Hematopoietic multipotent progenitor cell treated with erythropoietin and hydrocortisone succinate and interleukin-3 and kit ligand, for 4 days (in vitro differentiated cells): Measurements from ENCODE around the gene CASP12.
A peak's percentile ranks its signal among the peaks of the same experiment; 100 is the strongest.

Experiments used
- DNase-seq: peaks from one replicate; pipeline ENCODE4 v3.0.0-alpha.2; 2015

Gene CASP12

GRCh38 chr11:104883342-104883741 lies 14.9 kb downstream of the CASP12 start:
- no peak for DNase-seq

DNA sequence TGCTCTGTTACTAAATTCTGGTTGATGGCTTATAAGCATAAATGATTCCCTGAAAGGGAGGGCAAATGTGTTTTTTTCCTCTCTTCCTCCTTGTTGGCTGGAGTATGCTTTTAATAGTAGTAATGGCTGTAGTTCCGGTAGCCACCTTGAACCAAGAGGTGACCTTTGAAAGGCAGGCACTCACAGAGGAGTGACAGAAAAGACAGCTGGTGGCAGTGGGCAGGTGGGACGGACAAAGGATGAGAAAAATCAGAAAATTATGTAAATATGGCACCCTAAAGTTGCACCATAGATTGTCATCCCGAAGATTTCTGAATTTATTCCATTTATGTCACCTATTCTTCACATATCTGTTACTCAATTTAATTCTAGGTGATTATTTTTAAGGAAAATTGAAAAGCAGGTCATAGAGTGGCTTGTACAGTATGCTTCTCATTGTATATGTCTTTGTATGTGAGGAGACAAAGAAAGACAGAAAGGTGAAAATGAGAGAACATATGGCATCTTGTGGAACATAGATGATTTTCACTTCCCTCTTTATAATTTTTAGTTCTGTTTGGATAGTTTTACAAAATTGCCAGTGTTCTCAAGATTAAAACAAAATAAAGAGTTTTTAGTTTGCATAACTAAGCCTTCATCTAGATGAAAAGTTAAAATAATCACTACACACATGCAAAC lies 17.0 kb downstream of the CASP12 start:
- DNase-seq, result no peak

DNA sequence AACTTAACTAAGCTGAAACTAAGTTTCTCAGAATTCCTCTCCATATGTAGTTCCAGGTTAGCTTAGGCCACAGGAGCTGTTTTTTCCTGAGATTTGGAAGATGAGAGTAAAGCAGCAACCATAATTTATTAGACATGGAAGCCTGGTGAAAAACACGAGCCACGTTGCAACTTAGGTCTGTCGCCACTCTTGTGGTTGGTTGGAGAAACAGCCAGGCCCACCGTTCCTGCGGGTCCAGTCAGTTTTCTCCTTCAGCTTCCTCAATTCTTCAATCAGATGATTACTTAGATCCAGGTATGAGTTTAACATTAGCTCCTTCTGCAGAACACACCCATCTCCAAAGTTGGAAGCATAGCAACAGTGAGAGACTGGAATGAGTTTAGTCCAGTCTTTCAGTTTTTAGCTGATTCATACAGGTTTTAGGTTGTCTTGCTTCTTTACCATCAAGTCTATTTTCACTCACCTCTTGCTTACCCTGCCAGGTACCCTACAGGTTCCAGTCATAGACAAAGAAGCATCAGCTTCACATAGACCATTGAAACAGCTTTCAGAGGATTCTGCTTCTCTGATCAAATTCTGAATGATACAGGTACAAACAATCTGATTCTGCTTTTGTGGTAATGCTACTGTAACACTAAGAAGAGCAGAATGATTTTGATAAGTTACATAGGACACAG lies 18.6 kb downstream of the CASP12 start:
- no peak for DNase-seq

DNA sequence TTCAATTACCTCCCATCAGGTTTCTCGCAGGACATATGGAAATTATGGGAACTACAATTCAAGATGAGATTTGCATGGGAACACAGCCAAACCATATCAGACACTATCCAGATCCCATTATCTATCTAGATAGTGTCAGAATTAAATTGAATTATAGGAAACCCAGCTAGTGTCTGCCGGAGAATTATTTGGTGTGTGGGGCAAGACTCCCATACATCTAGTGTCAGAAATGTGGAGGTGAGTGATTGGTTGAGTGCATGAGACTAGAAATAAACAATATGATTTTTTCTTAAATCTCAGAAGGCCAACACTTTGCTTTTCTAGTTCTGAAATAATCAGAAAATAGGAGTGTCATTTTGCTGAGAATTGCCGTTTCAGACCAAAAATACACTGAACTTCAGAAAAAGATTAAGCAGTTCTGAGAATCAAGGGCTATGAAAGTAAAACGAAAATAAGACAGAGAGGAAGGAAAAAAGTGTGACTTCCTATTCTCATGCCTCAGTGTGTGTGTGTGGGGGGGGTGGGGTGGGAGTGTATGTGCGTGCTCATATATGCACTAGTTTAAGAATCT lies 21.3 kb downstream of the CASP12 start:
- DNase-seq, result peak; percentile 12

DNA sequence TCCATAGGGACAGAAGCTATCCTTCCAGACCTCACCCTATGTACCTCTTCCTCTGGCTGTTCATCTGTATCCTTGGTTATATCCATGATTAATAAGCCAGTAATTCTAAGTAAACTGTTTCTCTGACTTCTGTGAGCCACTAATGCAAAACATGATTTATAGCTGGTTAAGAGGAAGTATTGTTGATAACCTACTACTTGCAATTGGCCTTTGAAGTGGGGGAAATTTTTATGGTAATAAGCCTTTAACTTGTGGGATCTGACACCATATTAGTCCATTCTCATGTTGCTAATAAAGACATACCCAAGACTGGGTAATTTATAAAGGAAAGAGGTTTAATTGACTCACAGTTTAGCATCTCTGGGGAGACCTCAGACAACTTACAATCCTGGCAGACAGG lies 21.9 kb downstream of the CASP12 start:
- DNase-seq, result peak; percentile 4

DNA sequence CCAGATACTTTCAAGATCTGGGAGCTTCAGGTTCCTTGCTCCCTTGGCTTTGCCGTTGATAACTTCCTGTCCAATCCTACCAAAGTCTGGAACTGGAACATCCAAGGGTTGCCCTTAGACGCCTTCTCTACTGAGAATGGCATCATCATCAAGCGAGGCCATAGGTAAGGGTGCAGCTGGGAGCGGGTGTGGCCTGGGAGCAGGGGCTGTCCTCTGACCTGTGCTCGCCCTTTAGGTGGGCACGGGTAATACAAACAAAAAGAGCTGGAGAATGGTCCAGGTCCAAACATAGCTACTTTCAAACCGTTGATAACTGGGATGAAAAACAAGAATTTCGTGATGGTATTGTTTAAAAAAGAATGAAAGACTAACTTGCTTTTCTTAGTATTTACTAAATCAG lies 25.0 kb downstream of the CASP12 start:
- DNase-seq, result peak; percentile 13

GRCh38 chr11:104872393-104872792 lies 25.9 kb downstream of the CASP12 start:
- no peak for DNase-seq

- DNase-seq, result peak; percentile 11
Measured at GRCh38 chr11:104870910-104871309, 27.4 kb downstream of the CASP12 start.

DNA sequence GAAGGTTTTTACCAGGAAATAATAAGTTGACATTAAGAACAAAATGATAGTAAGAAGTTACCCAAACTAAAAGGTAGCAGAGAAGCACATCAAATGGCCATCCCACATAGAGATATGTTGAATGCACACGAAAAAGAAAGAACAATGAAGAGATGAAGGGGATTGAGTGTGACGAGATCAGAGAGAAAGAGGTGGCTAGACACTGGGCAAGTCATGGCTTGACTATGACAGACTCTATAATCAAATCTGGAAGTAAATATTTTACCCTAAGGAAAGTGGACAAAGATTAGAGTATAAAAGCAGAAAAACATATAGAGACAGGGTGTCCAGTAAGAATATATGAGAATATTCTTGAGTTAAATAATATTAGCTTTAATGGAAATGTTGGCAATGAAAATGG lies 31.4 kb downstream of the CASP12 start:
- DNase-seq, result no peak

- no peak for DNase-seq
Measured at GRCh38 chr11:104858882-104859775, 39.1 kb downstream of the CASP12 start.

- DNase-seq, result no peak
Measured at GRCh38 chr11:104856607-104857006, 41.7 kb downstream of the CASP12 start.

DNA sequence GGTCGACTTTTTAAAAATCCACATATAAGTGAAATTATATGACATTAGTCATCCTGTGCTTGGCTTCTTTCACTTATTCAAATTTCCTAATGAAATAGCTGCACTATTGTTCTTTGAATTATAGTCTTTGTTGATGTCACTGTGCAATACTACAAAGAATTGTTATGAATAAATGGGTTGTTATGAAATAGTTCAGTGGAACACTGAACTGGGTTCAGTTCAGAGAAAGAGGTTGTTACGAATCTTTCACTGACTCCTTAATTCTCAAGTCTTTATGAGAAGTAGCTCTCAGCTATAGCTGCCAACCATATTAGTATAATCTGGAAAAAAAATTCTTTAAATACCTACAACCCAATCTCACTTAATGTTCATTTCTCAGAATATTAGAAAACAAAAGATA lies 42.3 kb downstream of the CASP12 start:
- no peak for DNase-seq

GRCh38 chr11:104853276-104853675 lies 45.0 kb downstream of the CASP12 start:
- no peak for DNase-seq

DNA sequence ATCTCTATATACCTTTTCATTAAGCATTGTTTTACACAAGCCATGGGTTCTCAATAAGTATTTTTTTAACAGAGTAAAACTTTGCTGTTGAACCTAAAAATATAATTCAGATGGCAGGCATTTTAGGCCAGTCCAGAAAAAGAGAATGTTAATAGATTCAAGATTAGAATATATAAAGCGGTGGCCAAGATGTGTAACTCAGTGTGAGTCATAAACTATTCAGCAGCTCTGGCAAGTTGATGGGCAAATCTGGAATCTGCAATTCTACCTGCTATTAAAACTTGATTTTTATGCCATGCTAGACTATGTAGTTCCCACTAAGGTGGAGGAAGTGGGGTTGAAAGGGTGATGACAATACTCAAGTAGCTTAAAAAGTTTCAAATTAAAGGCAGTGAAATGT lies 45.4 kb downstream of the CASP12 start:
- no peak for DNase-seq

GRCh38 chr11:104846216-104846615 lies 52.0 kb downstream of the CASP12 start:
- DNase-seq, result no peak

GRCh38 chr11:104844451-104844850 lies 53.8 kb downstream of the CASP12 start:
- DNase-seq, result peak; percentile 22

- no peak for DNase-seq
Measured at GRCh38 chr11:104843150-104843836, 55.0 kb downstream of the CASP12 start.

GRCh38 chr11:104841973-104842525 lies 56.2 kb downstream of the CASP12 start:
- DNase-seq, result no peak

DNA sequence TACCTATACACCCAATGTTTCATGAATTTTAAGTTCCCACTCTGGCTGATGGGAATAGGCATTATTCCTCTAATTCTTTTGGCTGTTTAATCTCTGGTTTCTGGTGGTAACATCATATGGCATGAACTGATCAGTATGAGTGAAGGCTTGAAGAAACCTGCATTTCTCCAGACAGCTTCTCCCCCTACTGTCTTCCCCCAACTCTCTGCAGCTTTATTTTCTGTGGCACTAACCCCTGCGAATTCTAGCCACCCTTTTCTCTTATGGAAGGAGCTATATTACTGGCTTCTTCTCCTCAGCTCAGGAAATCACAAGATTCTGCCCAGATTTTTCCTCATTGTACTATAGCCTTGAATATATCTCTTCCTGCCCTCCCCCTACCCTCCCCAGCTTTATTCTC lies 57.1 kb downstream of the CASP12 start:
- DNase-seq, result no peak

DNA sequence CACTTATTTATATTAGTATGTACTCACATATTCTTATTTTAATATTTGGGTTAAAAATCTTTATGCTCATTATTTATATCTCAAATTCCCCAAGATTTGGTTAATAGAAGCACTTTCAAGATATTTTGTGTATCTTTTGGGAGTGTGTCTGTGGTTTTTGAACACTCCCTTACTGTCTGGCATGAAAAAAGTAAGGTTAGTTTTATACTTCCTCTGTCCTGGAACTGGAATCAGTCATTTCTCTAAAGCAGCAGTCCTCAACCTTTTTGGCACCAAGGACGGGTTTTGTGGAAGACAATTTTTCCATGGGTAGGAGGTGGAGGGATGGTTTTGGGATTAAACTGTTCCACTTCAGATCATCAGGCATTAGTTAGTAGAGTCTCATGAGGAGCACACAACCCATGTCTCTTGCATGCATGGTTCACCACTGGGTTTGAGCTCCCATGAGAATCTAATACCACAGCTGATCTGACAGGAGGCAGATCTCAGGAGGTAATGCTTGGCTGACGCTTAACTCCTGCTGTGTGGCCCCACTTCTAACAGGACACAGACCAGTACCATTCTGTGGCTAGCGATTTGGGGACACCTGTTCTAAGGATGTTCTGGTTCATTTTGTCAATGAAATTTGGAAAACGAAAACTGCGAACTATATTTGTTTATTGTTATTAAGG lies 60.2 kb downstream of the CASP12 start:
- no peak for DNase-seq

DNA sequence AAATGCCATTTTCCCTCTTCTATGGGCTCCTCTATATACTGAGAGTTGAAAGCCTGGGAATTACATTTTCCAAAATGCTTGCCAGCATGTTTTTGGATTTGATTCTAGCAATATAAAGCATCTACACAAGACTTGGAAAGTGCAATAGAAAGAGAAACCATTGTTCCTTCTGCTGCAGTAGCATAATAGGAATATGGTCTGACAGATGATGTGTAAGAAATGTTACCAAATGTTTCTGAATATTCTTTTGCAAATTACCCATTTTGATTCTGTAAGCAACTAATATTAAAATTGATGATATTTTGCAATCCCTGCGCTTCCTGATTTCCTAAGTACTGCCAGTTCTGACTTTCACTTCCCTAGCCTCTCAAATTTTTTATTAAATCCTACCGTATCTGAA lies 61.6 kb downstream of the CASP12 start:
- DNase-seq, result no peak
